ENCODE results near the gene SUPT3H.

DNA sequence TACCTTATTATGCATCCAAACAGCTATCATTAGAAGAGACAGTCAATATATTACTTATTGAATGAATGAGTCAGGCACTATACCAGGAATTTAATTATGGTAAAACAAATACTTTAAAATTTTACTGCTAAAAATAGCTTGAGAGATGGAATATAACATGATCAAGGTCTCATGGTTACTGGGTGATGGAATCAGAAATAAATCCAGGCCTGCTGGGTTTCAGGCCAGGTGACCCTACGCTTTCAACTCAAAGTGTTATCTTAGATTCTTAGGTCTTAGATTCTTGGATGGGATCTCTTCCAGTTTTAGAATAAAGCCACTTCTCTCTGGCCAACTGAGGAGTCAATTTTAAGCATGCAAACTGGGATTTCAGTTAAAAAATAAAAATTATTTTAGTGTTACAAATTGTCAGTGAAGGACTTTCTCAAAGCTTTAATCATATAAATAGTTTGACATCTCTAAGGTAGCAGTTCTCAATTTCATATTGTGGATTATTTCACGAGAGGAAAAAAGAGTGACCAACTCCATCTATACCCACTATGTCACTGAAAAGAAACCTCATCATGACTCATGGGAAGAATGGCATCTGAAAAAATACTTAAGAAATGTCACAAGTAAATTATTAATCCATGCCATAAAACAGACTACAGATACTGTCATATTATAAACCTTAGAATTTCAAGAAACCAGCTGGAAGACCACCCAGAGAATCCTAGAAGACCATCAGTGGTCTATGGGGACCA lies 333.1 kb downstream of the SUPT3H start:
- TF ChIP-seq PAX5 (IDR thresholded peaks at IDR 0.05; ENCODE audit: insufficient read depth, low read length, severe bottlenecking) (no peak), POLR2A (IDR thresholded peaks at IDR 0.05; ENCODE audit: low read depth, low read length) (no peak), TAF1 (IDR thresholded peaks at IDR 0.05; ENCODE audit: low read depth, low read length) (no peak)
